ENCODE data around the gene OR5W2. TPM values are rescaled to one million over a fixed set of nuclear protein-coding genes. Genes with fewer than 3 reads are reported as not detected.
"Not testable (repeated sequence)": the region's sequence is repeated elsewhere in the genome, so short reads cannot be mapped to it uniquely, and the experiment has no call there.

Gene OR5W2
- total RNA-seq, 2 experiments from 2014 or later, result not detected

DNA sequence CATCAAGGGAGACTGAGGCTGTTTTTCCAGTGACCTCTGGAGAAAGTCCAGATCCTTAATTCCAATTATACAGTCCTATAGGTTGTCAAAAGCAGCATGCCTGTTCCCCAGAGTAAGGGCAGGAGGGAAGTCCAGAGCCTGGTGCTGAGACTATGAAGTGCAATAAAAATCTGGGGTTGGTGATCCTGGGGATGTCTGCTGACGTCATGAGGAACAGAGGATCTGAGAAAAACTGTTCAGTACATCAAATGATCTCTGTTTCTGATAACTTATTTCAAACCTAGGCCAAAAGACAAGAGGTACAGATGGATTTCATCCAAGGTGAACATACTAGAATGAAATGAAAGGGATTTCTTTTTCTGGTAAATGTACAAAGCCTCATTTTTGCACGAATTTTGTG lies 12.1 kb downstream of the OR5W2 start:
- no peak for DNase-seq
- H3K4me3 Mint-ChIP-seq, result no peak overlapping the region
- ATAC-seq (ENCODE audit: poor library complexity), result no peak
- intact Hi-C loops (cut with DNase I, micrococcal nuclease), result no loop called here
- TF ChIP-seq, protein P1, sequence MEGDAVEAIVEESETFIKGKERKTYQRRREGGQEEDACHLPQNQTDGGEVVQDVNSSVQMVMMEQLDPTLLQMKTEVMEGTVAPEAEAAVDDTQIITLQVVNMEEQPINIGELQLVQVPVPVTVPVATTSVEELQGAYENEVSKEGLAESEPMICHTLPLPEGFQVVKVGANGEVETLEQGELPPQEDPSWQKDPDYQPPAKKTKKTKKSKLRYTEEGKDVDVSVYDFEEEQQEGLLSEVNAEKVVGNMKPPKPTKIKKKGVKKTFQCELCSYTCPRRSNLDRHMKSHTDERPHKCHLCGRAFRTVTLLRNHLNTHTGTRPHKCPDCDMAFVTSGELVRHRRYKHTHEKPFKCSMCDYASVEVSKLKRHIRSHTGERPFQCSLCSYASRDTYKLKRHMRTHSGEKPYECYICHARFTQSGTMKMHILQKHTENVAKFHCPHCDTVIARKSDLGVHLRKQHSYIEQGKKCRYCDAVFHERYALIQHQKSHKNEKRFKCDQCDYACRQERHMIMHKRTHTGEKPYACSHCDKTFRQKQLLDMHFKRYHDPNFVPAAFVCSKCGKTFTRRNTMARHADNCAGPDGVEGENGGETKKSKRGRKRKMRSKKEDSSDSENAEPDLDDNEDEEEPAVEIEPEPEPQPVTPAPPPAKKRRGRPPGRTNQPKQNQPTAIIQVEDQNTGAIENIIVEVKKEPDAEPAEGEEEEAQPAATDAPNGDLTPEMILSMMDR (IDR thresholded peaks at IDR 0.05), result no peak
- H3K9me3 Mint-ChIP-seq, result peaks cover 16% of the 10 kb centered on the region
- Histone ChIP-seq H3K4me3 (ENCODE audit: low read length) (no peak overlapping the region), H3K4me1 (ENCODE audit: insufficient read depth, low read length) (no peaks in the 10 kb centered on the region), H3K27me3 (ENCODE audit: control insufficient read depth in 1 of 2, insufficient read depth in 2 of 2, low read length in 2 of 2) (no peaks in the 10 kb centered on the region), H3K9me3 (ENCODE audit: control insufficient read depth in 1 of 2, insufficient read depth in 1 of 2, low read length in 2 of 2) (peaks cover 0 to 9% of the 10 kb centered on the region in 2 experiments), H3K27ac (ENCODE audit: low read depth in 1 of 2, low read length in 2 of 2) (no peak overlapping the region), H3K36me3 (ENCODE audit: insufficient read depth, low read length) (no peaks in the 10 kb centered on the region)
- H3K4me1 Mint-ChIP-seq (ENCODE audit: low read depth), result no peaks in the 10 kb centered on the region
- H3K36me3 Mint-ChIP-seq (ENCODE audit: low read depth), result no peaks in the 10 kb centered on the region
- POLR2A ChIA-PET, result no interaction called here
- H3K27me3 Mint-ChIP-seq, result no peaks in the 10 kb centered on the region
- CTCF ChIA-PET, result no interaction called here
- H3K27ac Mint-ChIP-seq, result no peak overlapping the region

DNA sequence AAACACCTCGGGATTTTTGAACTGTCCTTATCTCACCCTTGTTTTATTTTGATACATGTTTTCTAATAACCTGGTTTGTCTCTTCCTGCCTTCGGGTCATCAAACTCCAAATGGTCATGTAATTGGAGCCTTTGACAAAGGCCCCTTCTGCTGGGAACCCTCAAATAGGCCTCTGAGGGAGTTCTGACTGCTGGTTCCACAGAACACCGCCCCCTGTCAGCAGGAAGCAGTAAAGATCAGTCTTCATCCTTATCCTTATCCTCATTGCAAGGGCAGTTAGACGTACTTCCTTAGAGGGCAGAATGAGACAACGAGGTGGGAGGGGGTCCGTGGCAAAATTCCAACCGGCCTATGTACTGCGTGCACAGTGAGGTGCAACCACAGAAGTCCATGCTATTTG lies 19.2 kb downstream of the OR5W2 start:
- Histone ChIP-seq H3K36me3 (ENCODE audit: insufficient read depth, low read length) (no peaks in the 10 kb centered on the region), H3K4me1 (ENCODE audit: insufficient read depth, low read length) (no peaks in the 10 kb centered on the region), H3K27ac (ENCODE audit: low read depth in 1 of 2, low read length in 2 of 2) (no peak overlapping the region), H3K27me3 (ENCODE audit: control insufficient read depth in 1 of 2, insufficient read depth in 2 of 2, low read length in 2 of 2) (no peaks in the 10 kb centered on the region), H3K4me3 (ENCODE audit: low read length) (no peak overlapping the region), H3K9me3 (ENCODE audit: control insufficient read depth in 1 of 2, insufficient read depth in 1 of 2, low read length in 2 of 2) (peaks cover 3 to 6% of the 10 kb centered on the region in 2 experiments)
- H3K4me3 Mint-ChIP-seq, result no peak overlapping the region
- DNase-seq (no peak), ATAC-seq (ENCODE audit: poor library complexity) (no peak)
- H3K9me3 Mint-ChIP-seq, result peaks cover 11% of the 10 kb centered on the region
- no peaks in the 10 kb centered on the region for H3K27me3 Mint-ChIP-seq
- no peaks in the 10 kb centered on the region for H3K4me1 Mint-ChIP-seq (ENCODE audit: low read depth)
- ChIA-PET CTCF (no interaction called here), POLR2A (no interaction called here)
- TF ChIP-seq, protein P1 (IDR thresholded peaks at IDR 0.05), result no peak
- no peak overlapping the region for H3K27ac Mint-ChIP-seq
- H3K36me3 Mint-ChIP-seq (ENCODE audit: low read depth), result no peaks in the 10 kb centered on the region
- intact Hi-C loops (cut with DNase I, micrococcal nuclease), result no loop called here

DNA sequence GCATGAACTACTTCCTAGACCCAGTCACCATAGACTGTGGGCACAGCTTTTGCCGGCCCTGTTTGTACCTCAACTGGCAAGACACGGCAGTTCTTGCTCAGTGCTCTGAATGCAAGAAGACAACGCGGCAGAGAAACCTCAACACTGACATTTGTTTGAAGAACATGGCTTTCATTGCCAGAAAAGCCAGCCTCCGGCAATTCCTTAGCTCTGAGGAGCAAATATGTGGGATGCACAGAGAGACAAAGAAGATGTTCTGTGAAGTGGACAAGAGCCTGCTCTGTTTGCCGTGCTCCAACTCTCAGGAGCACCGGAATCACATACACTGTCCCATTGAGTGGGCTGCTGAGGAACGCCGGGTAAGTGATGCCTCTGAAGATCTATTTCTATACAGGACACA lies 28.9 kb downstream of the OR5W2 start:
- H3K9me3 ChIP-seq (ENCODE audit: control insufficient read depth in 1 of 2, insufficient read depth in 1 of 2, low read length in 2 of 2); CTCF ChIA-PET; H3K4me1 Mint-ChIP-seq (ENCODE audit: low read depth); H3K4me3 ChIP-seq (ENCODE audit: low read length); H3K27me3 ChIP-seq (ENCODE audit: control insufficient read depth in 1 of 2, insufficient read depth in 2 of 2, low read length in 2 of 2); H3K27ac ChIP-seq (ENCODE audit: low read depth in 1 of 2, low read length in 2 of 2); H3K9me3 Mint-ChIP-seq; POLR2A ChIA-PET; H3K27ac Mint-ChIP-seq; H3K36me3 ChIP-seq (ENCODE audit: insufficient read depth, low read length); ATAC-seq (ENCODE audit: poor library complexity); H3K4me1 ChIP-seq (ENCODE audit: insufficient read depth, low read length); H3K4me3 Mint-ChIP-seq; H3K36me3 Mint-ChIP-seq (ENCODE audit: low read depth); H3K27me3 Mint-ChIP-seq; intact Hi-C loops (cut with DNase I, micrococcal nuclease); DNase-seq: not testable (repeated sequence)

DNA sequence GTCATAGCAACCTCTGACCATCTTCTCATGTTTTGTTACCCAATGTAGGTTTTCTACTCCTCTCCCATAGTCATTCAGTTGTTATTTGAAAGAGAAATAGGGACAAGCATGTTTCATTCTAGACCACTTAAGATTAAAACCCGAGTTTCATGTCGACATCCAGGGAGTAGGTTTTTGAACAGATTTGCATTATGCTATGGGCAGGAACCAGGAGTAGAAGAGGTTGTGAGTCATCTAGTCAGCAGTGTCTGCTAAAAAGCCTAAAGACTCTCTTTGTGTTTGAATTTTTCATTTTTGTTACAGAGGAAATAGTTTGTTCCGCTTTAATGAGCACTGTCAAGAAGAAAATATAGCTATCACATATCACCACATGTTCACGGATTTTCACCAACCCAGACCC lies 29.4 kb downstream of the OR5W2 start:
- CTCF ChIA-PET; H3K27me3 ChIP-seq (ENCODE audit: control insufficient read depth in 1 of 2, insufficient read depth in 2 of 2, low read length in 2 of 2); H3K27me3 Mint-ChIP-seq; H3K4me1 ChIP-seq (ENCODE audit: insufficient read depth, low read length); ATAC-seq (ENCODE audit: poor library complexity); H3K4me1 Mint-ChIP-seq (ENCODE audit: low read depth); POLR2A ChIA-PET; H3K9me3 ChIP-seq (ENCODE audit: control insufficient read depth in 1 of 2, insufficient read depth in 1 of 2, low read length in 2 of 2); H3K27ac ChIP-seq (ENCODE audit: low read depth in 1 of 2, low read length in 2 of 2); H3K4me3 Mint-ChIP-seq; intact Hi-C loops (cut with DNase I, micrococcal nuclease); H3K9me3 Mint-ChIP-seq; H3K27ac Mint-ChIP-seq; H3K4me3 ChIP-seq (ENCODE audit: low read length); DNase-seq; H3K36me3 ChIP-seq (ENCODE audit: insufficient read depth, low read length); H3K36me3 Mint-ChIP-seq (ENCODE audit: low read depth): not testable (repeated sequence)

DNA sequence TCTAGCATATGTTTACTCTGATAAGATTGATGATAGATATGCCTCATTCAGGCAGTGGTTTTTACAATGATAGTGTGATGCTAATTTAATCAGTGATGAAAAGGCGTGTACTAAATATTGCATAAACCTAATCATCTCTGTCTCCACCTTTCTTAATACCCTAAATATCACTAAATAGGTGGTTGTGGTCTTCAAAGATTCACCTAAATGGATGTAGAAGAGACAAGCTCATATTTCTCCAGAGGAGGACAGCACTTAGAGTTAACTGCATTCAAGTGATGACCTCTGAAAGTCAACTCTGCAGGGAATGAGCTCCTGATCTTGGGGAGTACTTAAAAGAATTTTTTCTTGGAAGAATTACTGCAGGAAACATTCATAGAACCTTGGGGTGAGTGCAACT lies 31.4 kb downstream of the OR5W2 start, which contains the start of gene TRIM51:
Gene TRIM51, plus strand, starts transcription at position 301 of the 400 bp plus-strand sequence. CDS start 2,132 bp downstream, outside the sequence.
- H3K4me1 Mint-ChIP-seq (ENCODE audit: low read depth); H3K36me3 ChIP-seq (ENCODE audit: insufficient read depth, low read length); intact Hi-C loops (cut with DNase I, micrococcal nuclease); H3K4me3 ChIP-seq (ENCODE audit: low read length); H3K4me3 Mint-ChIP-seq; DNase-seq; H3K36me3 Mint-ChIP-seq (ENCODE audit: low read depth); H3K4me1 ChIP-seq (ENCODE audit: insufficient read depth, low read length); H3K27ac ChIP-seq (ENCODE audit: low read depth in 1 of 2, low read length in 2 of 2); H3K27me3 ChIP-seq (ENCODE audit: control insufficient read depth in 1 of 2, insufficient read depth in 2 of 2, low read length in 2 of 2); POLR2A ChIA-PET; H3K27ac Mint-ChIP-seq; CTCF ChIA-PET; ATAC-seq (ENCODE audit: poor library complexity); H3K9me3 Mint-ChIP-seq; H3K9me3 ChIP-seq (ENCODE audit: control insufficient read depth in 1 of 2, insufficient read depth in 1 of 2, low read length in 2 of 2); H3K27me3 Mint-ChIP-seq: not testable (repeated sequence)

DNA sequence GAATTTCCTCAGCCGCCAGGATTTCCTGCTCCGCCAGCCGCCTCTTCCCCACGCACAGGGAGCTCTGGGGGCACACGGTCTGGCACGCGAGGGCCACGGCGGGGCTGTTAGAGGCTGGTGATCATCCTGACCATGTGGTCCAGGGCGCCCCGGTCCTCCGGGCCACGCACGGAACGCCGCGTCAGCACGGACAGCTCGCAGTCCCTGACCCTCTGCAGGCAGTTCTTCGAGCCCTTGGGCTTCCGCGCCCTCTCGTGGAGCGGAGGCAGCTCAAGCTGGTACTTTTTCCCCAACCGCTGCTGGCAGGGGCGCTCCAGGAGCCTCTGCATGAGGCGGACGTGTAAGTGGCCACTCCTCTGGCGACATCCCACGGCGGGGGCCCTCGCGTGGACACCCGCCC lies 41.2 kb downstream of the OR5W2 start:
- ATAC-seq (ENCODE audit: poor library complexity); H3K36me3 ChIP-seq (ENCODE audit: insufficient read depth, low read length); POLR2A ChIA-PET; CTCF ChIA-PET; H3K27ac ChIP-seq (ENCODE audit: low read depth in 1 of 2, low read length in 2 of 2); H3K36me3 Mint-ChIP-seq (ENCODE audit: low read depth); H3K4me1 ChIP-seq (ENCODE audit: insufficient read depth, low read length); H3K4me1 Mint-ChIP-seq (ENCODE audit: low read depth); H3K4me3 ChIP-seq (ENCODE audit: low read length); H3K27me3 ChIP-seq (ENCODE audit: control insufficient read depth in 1 of 2, insufficient read depth in 2 of 2, low read length in 2 of 2); H3K9me3 Mint-ChIP-seq; H3K4me3 Mint-ChIP-seq; H3K27ac Mint-ChIP-seq; intact Hi-C loops (cut with DNase I, micrococcal nuclease); H3K27me3 Mint-ChIP-seq; DNase-seq: not testable (repeated sequence)
- H3K9me3 ChIP-seq (ENCODE audit: control insufficient read depth in 1 of 2, insufficient read depth in 1 of 2, low read length in 2 of 2), result peaks cover 0 to 43% of the 10 kb centered on the region in 2 experiments

All from CD4-positive, alpha-beta T cell (primary cell).